IMR-90 (cell line): ENCODE results near the gene LY86. TPM values are rescaled to one million over a fixed set of nuclear protein-coding genes. Genes with fewer than 3 reads are reported as not detected.

Experiments
- ATAC-seq: fragments of 200-7000 bp; cut with Tn5 transposase; 2 replicates; pipeline ENCODE4 v1.9.1; 2020; ENCODE audit warnings: low read depth, mild to moderate bottlenecking, moderate library complexity
- BruUV-seq: library from RNA; stranded (reverse); fragments of 400-500 nt; replicated peaks from 2 replicates; lab custom pipeline; 2021; lab: Mats Ljungman, UMichigan
- CTCF ChIA-PET: fragments of 300-600 bp; formaldehyde crosslinking; extraction: SDS; loops from one replicate; lab custom pipeline; 2021; ENCODE audit warnings: antibody characterized with exemption; lab: Yijun Ruan, JAX
- POLR2A ChIA-PET: fragments of 300-600 bp; sonication (Branson Sonifier 250); formaldehyde crosslinking; loops from one replicate; lab custom pipeline; 2022; ENCODE audit warnings: antibody characterized with exemption; ENCODE audit not compliant: unreplicated experiment; lab: Charles Lee
- DNase-seq: peaks from one replicate; pipeline ENCODE4 v3.0.0; 2013
- H2AFZ ChIP-seq: replicated peaks from 2 replicates; pipeline ENCODE3; 2013; ENCODE audit warnings: low read length, mild to moderate bottlenecking; ENCODE audit not compliant: poor library complexity
- H2AK5ac ChIP-seq: 2 replicates; pipeline ENCODE4 v1.6.1; 2013; ENCODE audit warnings: low read depth, low read length, inconsistent platforms
- H2AK9ac ChIP-seq: replicated peaks from 2 replicates; pipeline ENCODE3; 2013; ENCODE audit warnings: mild to moderate bottlenecking, low read depth, low read length, moderate library complexity; ENCODE audit not compliant: poor library complexity
- H2BK120ac ChIP-seq: 2 replicates; pipeline ENCODE4 v1.6.1; 2013; ENCODE audit warnings: low read depth, low read length, inconsistent platforms
- H2BK15ac ChIP-seq: 3 replicates; pipeline ENCODE4 v1.6.1; 2013; ENCODE audit warnings: low read depth, low read length, inconsistent platforms
- H2BK20ac ChIP-seq: 2 replicates; pipeline ENCODE4 v1.6.1; 2013; ENCODE audit warnings: low read depth, mild to moderate bottlenecking, inconsistent platforms, low read length, moderate library complexity
- H2BK5ac ChIP-seq: 2 replicates; pipeline ENCODE4 v1.6.1; 2013; ENCODE audit warnings: mild to moderate bottlenecking, low read depth, low read length, inconsistent platforms; ENCODE audit not compliant: poor library complexity, severe bottlenecking
- H3K14ac ChIP-seq: replicated peaks from 2 replicates; pipeline ENCODE4 v1.6.1; 2013; ENCODE audit warnings: low read depth, low read length, inconsistent platforms
- H3K18ac ChIP-seq: 2 replicates; pipeline ENCODE4 v1.6.1; 2013; ENCODE audit warnings: low read depth, low read length, control low read depth
- H3K23ac ChIP-seq: 2 replicates; pipeline ENCODE4 v1.6.1; 2013; ENCODE audit warnings: low read depth, low read length, inconsistent platforms
- H3K27ac ChIP-seq: 2 replicates; pipeline ENCODE4 v1.5.1; 2013; ENCODE audit warnings: mild to moderate bottlenecking, control low read depth, low read length; ENCODE audit not compliant: insufficient read depth
- H3K27me3 ChIP-seq: 2 replicates; pipeline ENCODE4 v1.6.1; 2013; ENCODE audit warnings: low read length; ENCODE audit not compliant: control insufficient read depth, insufficient read depth
- H3K36me3 ChIP-seq: 2 replicates; pipeline ENCODE4 v1.6.1; 2013; ENCODE audit warnings: low read length, mixed read lengths; ENCODE audit not compliant: control insufficient read depth, insufficient read depth
- H3K4ac ChIP-seq: 2 replicates; pipeline ENCODE4 v1.6.1; 2013; ENCODE audit warnings: low read depth, low read length, inconsistent platforms
- H3K4me1 ChIP-seq: 2 replicates; pipeline ENCODE4 v1.6.1; 2013; ENCODE audit warnings: low read length, mixed read lengths; ENCODE audit not compliant: control insufficient read depth, insufficient read depth
- H3K4me2 ChIP-seq: 2 replicates; pipeline ENCODE4 v1.6.1; 2013; ENCODE audit warnings: low read depth, mild to moderate bottlenecking, control low read depth, low read length, moderate library complexity
- H3K4me3 ChIP-seq: 2 replicates; pipeline ENCODE4 v1.5.1; 2013; ENCODE audit warnings: low read depth, mild to moderate bottlenecking, control low read depth, low read length, moderate library complexity; ENCODE audit not compliant: insufficient read depth
- H3K56ac ChIP-seq: 2 replicates; pipeline ENCODE4 v1.6.1; 2013; ENCODE audit warnings: low read length, inconsistent platforms; ENCODE audit not compliant: insufficient read depth; ENCODE audit errors: extremely low read depth
- H3K79me1 ChIP-seq, 2 experiments: 2 replicates each; pipeline ENCODE4 v1.6.1; 2013; ENCODE audit warnings: low read length in 2 of 2, inconsistent platforms in 1 of 2, low read depth in 1 of 2
- H3K9ac ChIP-seq: 2 replicates; pipeline ENCODE4 v1.6.1; 2013; ENCODE audit warnings: low read depth, low read length, control low read depth
- H3K9me1 ChIP-seq: 2 replicates; pipeline ENCODE4 v1.6.1; 2013; ENCODE audit warnings: low read length, inconsistent platforms; ENCODE audit not compliant: insufficient read depth
- H3K9me3 ChIP-seq: 2 replicates; pipeline ENCODE4 v1.6.1; 2013; ENCODE audit warnings: low read length; ENCODE audit not compliant: control insufficient read depth, insufficient read depth
- H4K20me1 ChIP-seq: 2 replicates; pipeline ENCODE4 v1.6.1; 2013; ENCODE audit warnings: low read length, inconsistent platforms; ENCODE audit not compliant: insufficient read depth
- H4K5ac ChIP-seq: 2 replicates; pipeline ENCODE4 v1.6.1; 2013; ENCODE audit warnings: mild to moderate bottlenecking, low read depth, low read length, control low read depth
- H4K8ac ChIP-seq, 2 experiments: 2 replicates each; pipeline ENCODE4 v1.6.1; 2013; ENCODE audit warnings: low read depth in 2 of 2, low read length in 2 of 2, control low read depth in 1 of 2, inconsistent platforms in 1 of 2
- H4K91ac ChIP-seq: 2 replicates; pipeline ENCODE4 v1.6.1; 2013; ENCODE audit warnings: low read depth, low read length, inconsistent platforms; ENCODE audit not compliant: insufficient read depth
- BHLHE40 ChIP-seq: fragments of 150-350 bp; IDR thresholded peaks from 2 replicates; pipeline ENCODE4 v1.6.1; 2016; ENCODE audit warnings: mild to moderate bottlenecking, low read depth, low read length
- CEBPB ChIP-seq: IDR thresholded peaks from 2 replicates; pipeline ENCODE4 v1.6.1; 2012; ENCODE audit warnings: low read depth, low read length, improper control_type of control experiment
- CHD1 ChIP-seq: IDR thresholded peaks from 2 replicates; pipeline ENCODE4 v1.6.1; 2012; ENCODE audit warnings: low read depth, low read length, improper control_type of control experiment
- FOS ChIP-seq: fragments of 150-350 bp; IDR thresholded peaks from 2 replicates; pipeline ENCODE4 v1.6.1; 2016; ENCODE audit warnings: low read depth, low read length
- MAFK ChIP-seq: IDR thresholded peaks from 2 replicates; pipeline ENCODE4 v1.6.1; 2012; ENCODE audit warnings: low read depth, low read length, improper control_type of control experiment
- MAZ ChIP-seq: IDR thresholded peaks from 2 replicates; pipeline ENCODE4 v1.6.1; 2012; ENCODE audit warnings: low read depth, mild to moderate bottlenecking, low read length, improper control_type of control experiment, moderate library complexity, borderline replicate concordance
- MXI1 ChIP-seq: IDR thresholded peaks from 2 replicates; pipeline ENCODE4 v1.6.1; 2012; ENCODE audit warnings: low read depth, mild to moderate bottlenecking, low read length, moderate library complexity, borderline replicate concordance
- NFE2L2 ChIP-seq: fragments of 150-350 bp; IDR thresholded peaks from 2 replicates; pipeline ENCODE4 v1.6.1; 2016; ENCODE audit warnings: low read depth, mild to moderate bottlenecking, low read length
- POLR2A ChIP-seq: IDR thresholded peaks from 2 replicates; pipeline ENCODE4 v1.6.1; 2012; ENCODE audit warnings: mild to moderate bottlenecking, low read depth, low read length
- RAD21 ChIP-seq: IDR thresholded peaks from 2 replicates; pipeline ENCODE4 v1.6.1; 2012; ENCODE audit warnings: low read length, improper control_type of control experiment
- RCOR1 ChIP-seq: IDR thresholded peaks from 2 replicates; pipeline ENCODE4 v1.6.1; 2012; ENCODE audit warnings: mild to moderate bottlenecking, low read length, improper control_type of control experiment; ENCODE audit not compliant: insufficient replicate concordance
- RFX5 ChIP-seq: IDR thresholded peaks from 2 replicates; pipeline ENCODE4 v1.8.0; 2012; ENCODE audit warnings: low read depth, mild to moderate bottlenecking, low read length, moderate library complexity
- SMC3 ChIP-seq: fragments of 150-350 bp; IDR thresholded peaks from 2 replicates; pipeline ENCODE4 v1.6.1; 2016; ENCODE audit warnings: low read depth, mild to moderate bottlenecking, antibody characterized with exemption, low read length, moderate library complexity
- WGBS, 2 experiments: methylation state at CpG; one replicate each; pipeline versions ENCODE4 v1.1.5 to v1.1.7; 2013; ENCODE audit warnings: missing lambda C conversion rate in 2 of 2; ENCODE audit not compliant: insufficient read length in 1 of 2; ENCODE audit errors: extremely low coverage in 2 of 2; 5-methylcytosine and 5-hydroxymethylcytosine counted together
- dilution Hi-C: fragments of 300-500 bp; cut with HindIII; formaldehyde crosslinking; loops from one replicate; pipeline ENCODE4 v1.14.3; 2018; ENCODE audit warnings: low sequenced_read_pairs; ENCODE audit not compliant: unreplicated experiment
- in situ Hi-C: fragments of 300-500 bp; cut with MboI; formaldehyde crosslinking; loops from 3 replicates; pipeline ENCODE4 v1.14.3; 2019; ENCODE audit warnings: low sequenced_read_pairs, inconsistent platforms, mixed read lengths
- intact Hi-C: fragments of 100-400 bp; cut with micrococcal nuclease; formaldehyde crosslinking; loops from 2 replicates; pipeline ENCODE4 v1.10.0; 2022
- polyA plus RNA-seq, 3 experiments: library from polyadenylated mRNA; depleted of rRNA; stranded (reverse); fragments of >200 nt; gene quantifications; 2 replicates each; pipeline ENCODE4 v1.2.3, GENCODE V29; 2012; ENCODE audit warnings: low replicate concordance in 1 of 3
- total RNA-seq: library from RNA; depleted of rRNA; stranded (reverse); fragments of >200 nt; gene quantifications from 2 replicates; pipeline ENCODE4 v1.2.3, GENCODE V29; 2012
- TF ChIP-seq, protein P1 (sequence below): fragments of 150-350 bp; IDR thresholded peaks from 2 replicates; pipeline ENCODE4 v1.6.1; 2016; ENCODE audit warnings: low read depth, mild to moderate bottlenecking, low read length, moderate library complexity, borderline replicate concordance
- TF ChIP-seq, protein P2 (sequence below): fragments of 150-350 bp; IDR thresholded peaks from 2 replicates; pipeline ENCODE4 v1.6.1; 2017; ENCODE audit warnings: mild to moderate bottlenecking, antibody characterized with exemption, low read length, low read depth
- TF ChIP-seq, protein P3 (sequence below): conservative IDR thresholded peaks from 2 replicates; pipeline ENCODE4 v1.5.1; 2012; ENCODE audit warnings: mild to moderate bottlenecking, low read depth, low read length, improper control_type of control experiment

LY86 gene
- total and polyA plus RNA-seq, 2 of the 4 experiments (the other 2 are of a cell fraction), result not detected

DNA sequence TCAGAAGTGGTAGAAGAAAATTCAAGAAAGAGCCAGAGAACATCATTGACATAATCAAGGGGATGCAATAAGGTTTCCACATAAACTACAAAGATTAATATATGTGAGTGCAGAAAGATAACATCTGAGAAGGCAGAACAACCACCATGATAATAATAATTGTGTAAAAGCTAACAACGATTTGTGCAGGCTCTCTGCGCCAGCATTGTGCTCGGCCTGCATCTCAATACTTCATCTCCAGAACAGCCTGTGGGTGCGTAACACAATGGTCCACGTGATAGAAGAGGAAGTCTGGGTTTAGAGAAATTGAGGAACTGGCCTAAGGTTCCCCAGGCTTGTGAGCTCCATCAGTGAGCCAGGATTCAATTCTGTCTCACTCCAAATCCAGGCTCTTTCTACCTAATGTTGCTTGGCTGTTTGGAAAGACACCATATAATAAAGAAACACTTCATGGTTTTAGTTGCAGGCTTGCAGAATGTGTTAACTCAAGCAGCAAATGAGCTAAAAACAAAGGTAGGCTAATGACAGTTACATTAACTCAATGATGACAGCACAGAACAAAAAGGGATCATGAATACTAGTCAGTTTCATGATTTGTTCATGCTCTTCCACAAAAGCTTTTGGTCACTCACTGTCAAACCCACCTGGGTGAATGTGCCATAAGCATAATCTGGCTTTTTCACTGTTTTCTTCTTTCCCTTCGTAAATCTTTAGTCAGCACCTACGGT, 71.2 kb downstream of the LY86 start:
- Histone ChIP-seq H3K9me3 (no peaks in the 10 kb centered on the region), H2AK9ac (no peak overlapping the region), H3K23ac (no peak overlapping the region), H3K4me2 (no peak overlapping the region), H3K27me3 (peaks cover 2% of the 10 kb centered on the region; the same call in 1 of the 2 replicates), H3K56ac (no peak overlapping the region), H2BK15ac (no peak overlapping the region), H3K9ac (no peak overlapping the region), H3K14ac (no peak overlapping the region), H3K4ac (no peak overlapping the region), H3K36me3 (no peaks in the 10 kb centered on the region), H3K4me1 (no peaks in the 10 kb centered on the region), H3K4me3 (no peak overlapping the region), H2AK5ac (no peak overlapping the region), H3K79me1 (no peaks in the 10 kb centered on the region), H4K5ac (no peak overlapping the region), H2BK120ac (no peak overlapping the region), H4K91ac (no peak overlapping the region), H4K20me1 (no peaks in the 10 kb centered on the region), H2BK5ac (no peak overlapping the region), H3K27ac (no peak overlapping the region), H3K18ac (no peak overlapping the region), H4K8ac (no peak overlapping the region), H2AFZ (no peak overlapping the region), H2BK20ac (no peak overlapping the region), H3K9me1 (no peaks in the 10 kb centered on the region)
- DNase-seq, result no peak
- dilution Hi-C loops (no loop called here), intact Hi-C loops (no loop called here), in situ Hi-C loops (no loop called here)
- TF ChIP-seq RFX5, result no peak
- TF ChIP-seq RAD21, result no peak
- no peak for TF ChIP-seq BHLHE40
- TF ChIP-seq SMC3, result no peak
- TF ChIP-seq CHD1, result no peak
- TF ChIP-seq, protein P1, sequence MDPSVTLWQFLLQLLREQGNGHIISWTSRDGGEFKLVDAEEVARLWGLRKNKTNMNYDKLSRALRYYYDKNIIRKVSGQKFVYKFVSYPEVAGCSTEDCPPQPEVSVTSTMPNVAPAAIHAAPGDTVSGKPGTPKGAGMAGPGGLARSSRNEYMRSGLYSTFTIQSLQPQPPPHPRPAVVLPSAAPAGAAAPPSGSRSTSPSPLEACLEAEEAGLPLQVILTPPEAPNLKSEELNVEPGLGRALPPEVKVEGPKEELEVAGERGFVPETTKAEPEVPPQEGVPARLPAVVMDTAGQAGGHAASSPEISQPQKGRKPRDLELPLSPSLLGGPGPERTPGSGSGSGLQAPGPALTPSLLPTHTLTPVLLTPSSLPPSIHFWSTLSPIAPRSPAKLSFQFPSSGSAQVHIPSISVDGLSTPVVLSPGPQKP, result no peak
- no peak for TF ChIP-seq CEBPB
- no peak for TF ChIP-seq RCOR1
- TF ChIP-seq MAFK, result no peak
- TF ChIP-seq, protein P2, sequence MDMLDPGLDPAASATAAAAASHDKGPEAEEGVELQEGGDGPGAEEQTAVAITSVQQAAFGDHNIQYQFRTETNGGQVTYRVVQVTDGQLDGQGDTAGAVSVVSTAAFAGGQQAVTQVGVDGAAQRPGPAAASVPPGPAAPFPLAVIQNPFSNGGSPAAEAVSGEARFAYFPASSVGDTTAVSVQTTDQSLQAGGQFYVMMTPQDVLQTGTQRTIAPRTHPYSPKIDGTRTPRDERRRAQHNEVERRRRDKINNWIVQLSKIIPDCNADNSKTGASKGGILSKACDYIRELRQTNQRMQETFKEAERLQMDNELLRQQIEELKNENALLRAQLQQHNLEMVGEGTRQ, result no peak
- no peak for TF ChIP-seq POLR2A
- no peak for TF ChIP-seq FOS
- TF ChIP-seq, protein P3, sequence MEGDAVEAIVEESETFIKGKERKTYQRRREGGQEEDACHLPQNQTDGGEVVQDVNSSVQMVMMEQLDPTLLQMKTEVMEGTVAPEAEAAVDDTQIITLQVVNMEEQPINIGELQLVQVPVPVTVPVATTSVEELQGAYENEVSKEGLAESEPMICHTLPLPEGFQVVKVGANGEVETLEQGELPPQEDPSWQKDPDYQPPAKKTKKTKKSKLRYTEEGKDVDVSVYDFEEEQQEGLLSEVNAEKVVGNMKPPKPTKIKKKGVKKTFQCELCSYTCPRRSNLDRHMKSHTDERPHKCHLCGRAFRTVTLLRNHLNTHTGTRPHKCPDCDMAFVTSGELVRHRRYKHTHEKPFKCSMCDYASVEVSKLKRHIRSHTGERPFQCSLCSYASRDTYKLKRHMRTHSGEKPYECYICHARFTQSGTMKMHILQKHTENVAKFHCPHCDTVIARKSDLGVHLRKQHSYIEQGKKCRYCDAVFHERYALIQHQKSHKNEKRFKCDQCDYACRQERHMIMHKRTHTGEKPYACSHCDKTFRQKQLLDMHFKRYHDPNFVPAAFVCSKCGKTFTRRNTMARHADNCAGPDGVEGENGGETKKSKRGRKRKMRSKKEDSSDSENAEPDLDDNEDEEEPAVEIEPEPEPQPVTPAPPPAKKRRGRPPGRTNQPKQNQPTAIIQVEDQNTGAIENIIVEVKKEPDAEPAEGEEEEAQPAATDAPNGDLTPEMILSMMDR, result no peak
- TF ChIP-seq MXI1, result no peak
- no peak for TF ChIP-seq NFE2L2
- no peak for TF ChIP-seq MAZ
- CTCF ChIA-PET, result no interaction called here
- POLR2A ChIA-PET, result no interaction called here
- no CpG with 5 or more reads among the region's 7 CpGs for WGBS, 2 experiments
- no TSS peak for BruUV-seq
- ATAC-seq, result no peak
